ENCODE data around the gene IQGAP3.

IQGAP3 gene

DNA sequence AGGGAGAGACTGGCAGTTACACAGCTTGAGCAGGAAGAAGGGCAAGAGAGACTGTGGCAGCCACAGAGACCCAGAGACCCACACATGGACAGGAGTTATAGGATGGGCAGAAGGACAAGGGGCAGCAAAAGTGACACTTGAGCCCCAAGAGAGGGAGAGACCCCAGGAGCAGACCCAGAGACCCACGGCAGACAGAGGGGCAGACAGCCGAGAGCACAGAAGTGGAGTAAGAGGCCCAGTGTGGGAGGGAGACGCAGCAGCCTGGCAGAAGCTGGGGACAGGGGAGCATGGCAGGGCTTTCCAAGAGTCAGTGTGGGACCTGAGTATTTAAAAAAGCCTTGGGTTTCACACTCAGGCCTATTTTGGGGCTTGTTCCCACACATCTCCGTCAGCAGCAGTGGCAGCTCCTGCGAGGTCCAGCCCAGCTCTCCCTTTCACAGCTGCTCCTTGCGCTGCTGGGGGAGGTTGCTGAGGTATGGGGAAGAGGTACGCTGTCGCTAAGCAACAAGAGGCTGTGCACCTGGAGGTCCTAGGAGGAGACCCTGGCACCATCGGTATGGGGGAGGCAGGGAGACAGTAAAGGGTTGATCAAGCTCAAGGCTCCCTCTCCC, 62.8 kb downstream of the IQGAP3 start:
- Histone ChIP-seq H2BK15ac (ENCODE audit: low read depth, poor library complexity, severe bottlenecking) (no peak overlapping the region), H3K27me3 (ENCODE audit: control insufficient read depth in 1 of 2, insufficient read depth in 1 of 2, low read length in 2 of 2) (no peaks in the 10 kb centered on the region), H3K79me1 (replicated peaks; ENCODE audit: low read length, poor library complexity, severe bottlenecking) (no peaks in the 10 kb centered on the region), H2AK5ac (ENCODE audit: low read length, severe bottlenecking) (no peak overlapping the region), H2AFZ (ENCODE audit: low read depth, low read length) (no peak overlapping the region), H3K9ac (ENCODE audit: low read length) (peak overlapping the region; percentile 71), H4K91ac (ENCODE audit: low read length) (no peak overlapping the region), H2BK12ac (ENCODE audit: low read length in 2 of 2) (peak overlapping the region in 1 of 2 experiments; percentile 47), H3K9me3 (ENCODE audit: control insufficient read depth, low read length) (no peaks in the 10 kb centered on the region), H3K4me3 (ENCODE audit: insufficient read depth in 1 of 2, low read depth in 1 of 2, low read length in 2 of 2) (no peak overlapping the region), H3K23ac (ENCODE audit: low read length in 2 of 2) (no peak overlapping the region), H3K14ac (ENCODE audit: low read length in 2 of 2) (no peak overlapping the region), H3K4me1 (ENCODE audit: control insufficient read depth, insufficient read depth, low read depth, low read length) (peaks cover 6% of the 10 kb centered on the region), H2BK120ac (ENCODE audit: low read depth, low read length) (no peak overlapping the region), H3K4me2 (ENCODE audit: low read length, poor library complexity, severe bottlenecking) (no peak overlapping the region), H3K36me3 (ENCODE audit: control insufficient read depth in 1 of 2, insufficient read depth in 2 of 2, low read depth in 1 of 2, low read length in 2 of 2) (no peaks in the 10 kb centered on the region), H3K27ac (ENCODE audit: low read length, poor library complexity, severe bottlenecking) (no peak overlapping the region), H2BK5ac (ENCODE audit: low read depth, low read length, poor library complexity, severe bottlenecking) (no peak overlapping the region), H4K8ac (ENCODE audit: low read length) (no peak overlapping the region), H3K18ac (ENCODE audit: low read depth in 1 of 2, low read length in 2 of 2) (no peak overlapping the region), H3K4ac (ENCODE audit: low read depth in 1 of 2, low read length in 2 of 2) (no peak overlapping the region)
- WGBS, result 88% methylated on average over 7 of the region's 9 CpGs
- no peak for DNase-seq

DNA sequence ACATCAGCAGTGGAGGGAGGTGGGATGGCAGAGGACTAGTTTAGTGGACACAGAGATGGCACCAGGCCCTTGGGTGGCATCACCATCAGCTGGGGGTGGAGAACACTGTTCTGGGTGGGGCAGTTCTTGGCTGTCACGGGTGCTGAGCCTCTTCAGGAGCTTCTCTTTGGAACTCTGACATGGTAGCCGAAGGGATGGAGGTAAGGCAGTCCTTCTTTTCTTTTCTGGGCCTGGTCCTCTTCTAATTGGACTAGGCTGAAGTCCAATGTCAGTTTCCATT, 63.5 kb downstream of the IQGAP3 start:
- no peak overlapping the region for H3K4me3 ChIP-seq (ENCODE audit: insufficient read depth in 1 of 2, low read depth in 1 of 2, low read length in 2 of 2)
- H2AK5ac ChIP-seq (ENCODE audit: low read length, severe bottlenecking), result no peak overlapping the region
- no peak overlapping the region for H3K18ac ChIP-seq (ENCODE audit: low read depth in 1 of 2, low read length in 2 of 2)
- no peak overlapping the region for H3K27ac ChIP-seq (ENCODE audit: low read length, poor library complexity, severe bottlenecking)
- no peak overlapping the region for H2BK5ac ChIP-seq (ENCODE audit: low read depth, low read length, poor library complexity, severe bottlenecking)
- WGBS, result 92% methylated on average over 2 of the region's 2 CpGs
- no peak overlapping the region for H3K14ac ChIP-seq (ENCODE audit: low read length in 2 of 2)
- peak overlapping the region; percentile 32 for H2BK15ac ChIP-seq (ENCODE audit: low read depth, poor library complexity, severe bottlenecking)
- H2AFZ ChIP-seq (ENCODE audit: low read depth, low read length), result no peak overlapping the region
- H4K8ac ChIP-seq (ENCODE audit: low read length), result no peak overlapping the region
- peaks cover 12% of the 10 kb centered on the region for H3K4me1 ChIP-seq (ENCODE audit: control insufficient read depth, insufficient read depth, low read depth, low read length)
- H3K27me3 ChIP-seq (ENCODE audit: control insufficient read depth in 1 of 2, insufficient read depth in 1 of 2, low read length in 2 of 2), result no peaks in the 10 kb centered on the region
- no peak overlapping the region for H4K91ac ChIP-seq (ENCODE audit: low read length)
- no peak overlapping the region for H2BK120ac ChIP-seq (ENCODE audit: low read depth, low read length)
- no peak overlapping the region for H3K4me2 ChIP-seq (ENCODE audit: low read length, poor library complexity, severe bottlenecking)
- H2BK12ac ChIP-seq (ENCODE audit: low read length in 2 of 2), result peak overlapping the region; percentile 47 to 71
- H3K9me3 ChIP-seq (ENCODE audit: control insufficient read depth, low read length), result no peaks in the 10 kb centered on the region
- DNase-seq, result no peak
- no peaks in the 10 kb centered on the region for H3K36me3 ChIP-seq (ENCODE audit: control insufficient read depth in 1 of 2, insufficient read depth in 2 of 2, low read depth in 1 of 2, low read length in 2 of 2)
- H3K23ac ChIP-seq (ENCODE audit: low read length in 2 of 2), result no peak overlapping the region
- H3K9ac ChIP-seq (ENCODE audit: low read length), result peak overlapping the region; percentile 71
- H3K79me1 ChIP-seq (replicated peaks; ENCODE audit: low read length, poor library complexity, severe bottlenecking), result no peaks in the 10 kb centered on the region
- no peak overlapping the region for H3K4ac ChIP-seq (ENCODE audit: low read depth in 1 of 2, low read length in 2 of 2)

DNA sequence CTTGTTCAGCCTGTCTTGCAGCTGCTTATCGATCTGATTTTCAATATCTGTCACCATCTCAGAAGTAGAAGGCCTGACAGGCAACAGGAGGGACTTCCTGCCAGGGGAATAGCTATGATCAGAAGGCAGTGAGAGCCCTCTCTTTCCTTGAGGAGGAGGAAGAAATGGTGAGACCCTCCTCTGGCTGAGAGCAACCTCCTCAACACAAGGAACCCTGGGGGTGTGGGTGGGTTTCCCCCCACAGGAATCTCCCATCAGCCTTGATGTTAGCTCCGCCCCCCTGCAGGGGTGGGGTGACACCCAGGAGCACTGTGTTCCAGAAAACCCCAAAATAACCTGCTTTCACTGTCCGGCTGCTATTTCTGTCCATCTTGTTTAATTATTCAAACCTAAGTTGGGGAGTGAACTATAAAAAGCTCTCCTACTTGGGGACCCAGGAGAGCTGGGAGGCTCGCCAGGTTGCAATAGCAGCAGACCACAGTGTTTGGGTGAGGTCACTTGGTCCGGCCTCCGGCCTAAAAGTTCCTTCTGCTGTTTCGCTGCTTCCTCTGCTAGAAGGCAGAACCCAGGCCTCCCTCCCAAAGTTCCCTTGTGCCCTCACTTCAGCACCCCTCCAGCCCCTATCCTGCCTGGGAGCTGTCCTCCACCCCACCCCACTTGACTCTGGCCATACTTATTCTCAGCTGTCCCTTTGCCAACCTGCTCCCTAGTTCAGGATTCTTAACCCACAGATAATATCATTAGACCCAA, 64.0 kb downstream of the IQGAP3 start:
- DNase-seq, result peak; percentile 61
- no peak overlapping the region for H2AFZ ChIP-seq (ENCODE audit: low read depth, low read length)
- peak overlapping the region; percentile 71 for H3K9ac ChIP-seq (ENCODE audit: low read length)
- no peak overlapping the region for H2BK5ac ChIP-seq (ENCODE audit: low read depth, low read length, poor library complexity, severe bottlenecking)
- no peak overlapping the region for H4K8ac ChIP-seq (ENCODE audit: low read length)
- H3K79me1 ChIP-seq (replicated peaks; ENCODE audit: low read length, poor library complexity, severe bottlenecking), result no peaks in the 10 kb centered on the region
- H2BK15ac ChIP-seq (ENCODE audit: low read depth, poor library complexity, severe bottlenecking), result peak overlapping the region; percentile 80
- H3K27ac ChIP-seq (ENCODE audit: low read length, poor library complexity, severe bottlenecking), result no peak overlapping the region
- WGBS, result 70% methylated on average over 6 of the region's 7 CpGs
- H3K4me1 ChIP-seq (ENCODE audit: control insufficient read depth, insufficient read depth, low read depth, low read length), result peaks cover 13% of the 10 kb centered on the region
- H3K36me3 ChIP-seq (ENCODE audit: control insufficient read depth in 1 of 2, insufficient read depth in 2 of 2, low read depth in 1 of 2, low read length in 2 of 2), result no peaks in the 10 kb centered on the region
- no peak overlapping the region for H2BK120ac ChIP-seq (ENCODE audit: low read depth, low read length)
- peak overlapping the region; percentile 45 to 71 for H2BK12ac ChIP-seq (ENCODE audit: low read length in 2 of 2)
- H2AK5ac ChIP-seq (ENCODE audit: low read length, severe bottlenecking), result no peak overlapping the region
- no peaks in the 10 kb centered on the region for H3K27me3 ChIP-seq (ENCODE audit: control insufficient read depth in 1 of 2, insufficient read depth in 1 of 2, low read length in 2 of 2)
- no peaks in the 10 kb centered on the region for H3K9me3 ChIP-seq (ENCODE audit: control insufficient read depth, low read length)
- no peak overlapping the region for H3K23ac ChIP-seq (ENCODE audit: low read length in 2 of 2)
- H3K4ac ChIP-seq (ENCODE audit: low read depth in 1 of 2, low read length in 2 of 2), result no peak overlapping the region
- H3K4me3 ChIP-seq (ENCODE audit: insufficient read depth in 1 of 2, low read depth in 1 of 2, low read length in 2 of 2), result peak overlapping the region in 1 of 2 experiments; percentile 12
- no peak overlapping the region for H4K91ac ChIP-seq (ENCODE audit: low read length)
- H3K18ac ChIP-seq (ENCODE audit: low read depth in 1 of 2, low read length in 2 of 2), result peak overlapping the region; percentile 18 to 26
- H3K4me2 ChIP-seq (ENCODE audit: low read length, poor library complexity, severe bottlenecking), result no peak overlapping the region
- H3K14ac ChIP-seq (ENCODE audit: low read length in 2 of 2), result no peak overlapping the region

DNA sequence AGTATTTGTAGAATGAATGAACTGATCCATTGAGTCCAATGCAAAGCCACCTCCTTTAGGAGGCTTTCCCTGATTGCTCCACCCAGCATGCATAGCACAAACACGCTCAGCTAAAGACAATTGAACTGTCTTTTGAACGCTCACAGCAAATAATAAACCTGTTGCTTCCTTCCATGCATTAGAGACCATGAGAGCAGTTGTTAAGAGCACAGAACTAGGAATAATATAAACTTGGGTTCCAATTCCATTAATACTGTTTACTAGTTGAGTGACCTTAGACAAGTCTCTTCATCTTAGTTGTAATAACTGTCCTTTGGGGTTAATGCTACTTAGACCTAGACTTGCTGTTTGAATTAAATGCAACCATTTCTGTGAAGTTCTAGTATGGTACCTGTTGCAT, 65.9 kb downstream of the IQGAP3 start:
- Histone ChIP-seq H2AK5ac (ENCODE audit: low read length, severe bottlenecking) (no peak overlapping the region), H3K4me2 (ENCODE audit: low read length, poor library complexity, severe bottlenecking) (no peak overlapping the region), H3K14ac (ENCODE audit: low read length in 2 of 2) (no peak overlapping the region), H3K36me3 (ENCODE audit: control insufficient read depth in 1 of 2, insufficient read depth in 2 of 2, low read depth in 1 of 2, low read length in 2 of 2) (no peaks in the 10 kb centered on the region), H4K91ac (ENCODE audit: low read length) (no peak overlapping the region), H3K79me1 (replicated peaks; ENCODE audit: low read length, poor library complexity, severe bottlenecking) (no peaks in the 10 kb centered on the region), H3K4ac (ENCODE audit: low read depth in 1 of 2, low read length in 2 of 2) (no peak overlapping the region), H3K27ac (ENCODE audit: low read length, poor library complexity, severe bottlenecking) (no peak overlapping the region), H3K9ac (ENCODE audit: low read length) (no peak overlapping the region), H3K4me3 (ENCODE audit: insufficient read depth in 1 of 2, low read depth in 1 of 2, low read length in 2 of 2) (no peak overlapping the region), H4K8ac (ENCODE audit: low read length) (no peak overlapping the region), H2BK120ac (ENCODE audit: low read depth, low read length) (no peak overlapping the region), H3K18ac (ENCODE audit: low read depth in 1 of 2, low read length in 2 of 2) (no peak overlapping the region), H3K9me3 (ENCODE audit: control insufficient read depth, low read length) (no peaks in the 10 kb centered on the region), H3K23ac (ENCODE audit: low read length in 2 of 2) (no peak overlapping the region), H2BK12ac (ENCODE audit: low read length in 2 of 2) (peak overlapping the region in 1 of 2 experiments; percentile 43), H2AFZ (ENCODE audit: low read depth, low read length) (no peak overlapping the region), H2BK5ac (ENCODE audit: low read depth, low read length, poor library complexity, severe bottlenecking) (no peak overlapping the region), H3K27me3 (ENCODE audit: control insufficient read depth in 1 of 2, insufficient read depth in 1 of 2, low read length in 2 of 2) (no peaks in the 10 kb centered on the region), H3K4me1 (ENCODE audit: control insufficient read depth, insufficient read depth, low read depth, low read length) (peaks cover 27% of the 10 kb centered on the region), H2BK15ac (ENCODE audit: low read depth, poor library complexity, severe bottlenecking) (peak overlapping the region; percentile 80)
- no peak for DNase-seq
- WGBS, result no CpG with 5 or more reads among the region's 2 CpGs

Measured in mesenchymal stem cell (in vitro differentiated cells and primary cell).